ENCODE measurements around the gene MRPL34.

MRPL34 gene

GRCh38 chr19:17307876-17308377 lies 2.3 kb downstream of the MRPL34 start:
- no peak for TF ChIP-seq TAF1 (IDR thresholded peaks at IDR 0.05; ENCODE audit: borderline replicate concordance, insufficient read depth, low read length)
- no peak for TF ChIP-seq FOXP2 (optimal IDR thresholded peaks at IDR 0.05; ENCODE audit: borderline replicate concordance, extremely low read depth, extremely low read length, insufficient read depth)
- no peak for TF ChIP-seq SIN3A (IDR thresholded peaks at IDR 0.05; ENCODE audit: borderline replicate concordance, insufficient read depth, low read length)
- TF ChIP-seq REST (IDR thresholded peaks at IDR 0.05; ENCODE audit: insufficient read depth in 1 of 2, low read depth in 2 of 2, low read length in 2 of 2): no peak
- no peak for TF ChIP-seq POLR2AphosphoS5 (IDR thresholded peaks at IDR 0.05; ENCODE audit: low read depth, low read length)

- TF ChIP-seq SIN3A (IDR thresholded peaks at IDR 0.05; ENCODE audit: borderline replicate concordance, insufficient read depth, low read length) (no peak), POLR2AphosphoS5 (IDR thresholded peaks at IDR 0.05; ENCODE audit: low read depth, low read length) (peak; percentile 70), FOXP2 (optimal IDR thresholded peaks at IDR 0.05; ENCODE audit: borderline replicate concordance, extremely low read depth, extremely low read length, insufficient read depth) (no peak), TAF1 (IDR thresholded peaks at IDR 0.05; ENCODE audit: borderline replicate concordance, insufficient read depth, low read length) (peak; percentile 80), REST (IDR thresholded peaks at IDR 0.05; ENCODE audit: insufficient read depth in 1 of 2, low read depth in 2 of 2, low read length in 2 of 2) (no peak)
Observed at GRCh38 chr19:17309198-17309964, 3.7 kb downstream of the MRPL34 start, which contains the start of gene DDA1. Gene DDA1, plus strand, starts transcription at chr19:17309563. Its CDS starts 92 bp downstream, at chr19:17309655.

- no peak for TF ChIP-seq REST (IDR thresholded peaks at IDR 0.05; ENCODE audit: insufficient read depth in 1 of 2, low read depth in 2 of 2, low read length in 2 of 2)
- no peak for TF ChIP-seq TAF1 (IDR thresholded peaks at IDR 0.05; ENCODE audit: borderline replicate concordance, insufficient read depth, low read length)
- no peak for TF ChIP-seq POLR2AphosphoS5 (IDR thresholded peaks at IDR 0.05; ENCODE audit: low read depth, low read length)
Observed at GRCh38 chr19:17309965-17310461, 4.3 kb downstream of the MRPL34 start.

GRCh38 chr19:17311455-17312188 lies 6.0 kb downstream of the MRPL34 start:
- no peak for TF ChIP-seq POLR2AphosphoS5 (IDR thresholded peaks at IDR 0.05; ENCODE audit: low read depth, low read length)
- no peak for TF ChIP-seq FOXP2 (optimal IDR thresholded peaks at IDR 0.05; ENCODE audit: borderline replicate concordance, extremely low read depth, extremely low read length, insufficient read depth)
- no peak for TF ChIP-seq REST (IDR thresholded peaks at IDR 0.05; ENCODE audit: insufficient read depth in 1 of 2, low read depth in 2 of 2, low read length in 2 of 2)
- no peak for TF ChIP-seq SIN3A (IDR thresholded peaks at IDR 0.05; ENCODE audit: borderline replicate concordance, insufficient read depth, low read length)
- no peak for TF ChIP-seq TAF1 (IDR thresholded peaks at IDR 0.05; ENCODE audit: borderline replicate concordance, insufficient read depth, low read length)

Data from PFSK-1 (cell line).